ENCODE measurements around the gene DHX32. TPM values are rescaled to one million over a fixed set of nuclear protein-coding genes. Genes with fewer than 3 reads are reported as not detected.
"Not testable (repeated sequence)": the region's sequence is repeated elsewhere in the genome, so short reads cannot be mapped to it uniquely, and the experiment has no call there.

DHX32 gene
- total RNA-seq (2014; rRNA removed; shearing (Covaris generic); ENCODE audit: low replicate concordance) = not detected in 2 replicates

GRCh38 chr10:125881192-125881591 is at the start of gene DHX32:
DHX32 (minus strand) TSS chr10:125881292; CDS start chr10:125880824, 468 bp downstream.
- no peaks in the 10 kb centered on the region for H3K9me3 ChIP-seq (ENCODE audit: low read length)
- no peak within 1 kb of the TSS for H2AFZ ChIP-seq (ENCODE audit: low read length)
- no peaks in the 10 kb centered on the region for H3K27me3 ChIP-seq (ENCODE audit: low read length)
- no peaks in the 10 kb centered on the region for H3K9me2 ChIP-seq (replicated peaks; ENCODE audit: insufficient read depth, low read length)
- no peak within 1 kb of the TSS for H3K9ac ChIP-seq (ENCODE audit: low read length)
- no peak within 1 kb of the TSS for H3K4me2 ChIP-seq (ENCODE audit: low read depth, low read length, poor library complexity, severe bottlenecking)
- H4K20me1 ChIP-seq (ENCODE audit: insufficient read depth, low read depth, low read length) = no peaks in the 10 kb centered on the region
- no peak within 1 kb of the TSS for H3K4me3 ChIP-seq (ENCODE audit: low read length)
- no peaks in the 10 kb centered on the region for H3K4me1 ChIP-seq (ENCODE audit: low read length)
- no peaks in the 10 kb centered on the region for H3K36me3 ChIP-seq (ENCODE audit: insufficient read depth, low read length)
- no peak for DNase-seq
- H3K27ac ChIP-seq (ENCODE audit: low read length) = no peak within 1 kb of the TSS
- H3K79me2 ChIP-seq (ENCODE audit: low read length) = no peaks in the 10 kb centered on the region

- Histone ChIP-seq H3K9me3 (ENCODE audit: low read length) (no peaks in the 10 kb centered on the region), H3K9ac (ENCODE audit: low read length) (no peak overlapping the region), H2AFZ (ENCODE audit: low read length) (no peak overlapping the region), H3K27me3 (ENCODE audit: low read length) (no peaks in the 10 kb centered on the region), H3K4me1 (ENCODE audit: low read length) (no peaks in the 10 kb centered on the region), H3K4me2 (ENCODE audit: low read depth, low read length, poor library complexity, severe bottlenecking) (no peak overlapping the region), H3K27ac (ENCODE audit: low read length) (no peak overlapping the region), H3K4me3 (ENCODE audit: low read length) (no peak overlapping the region), H3K36me3 (ENCODE audit: insufficient read depth, low read length) (no peaks in the 10 kb centered on the region), H3K79me2 (ENCODE audit: low read length) (no peaks in the 10 kb centered on the region), H4K20me1 (ENCODE audit: insufficient read depth, low read depth, low read length) (no peaks in the 10 kb centered on the region), H3K9me2 (replicated peaks; ENCODE audit: insufficient read depth, low read length) (no peaks in the 10 kb centered on the region)
- DNase-seq = no peak
Observed at GRCh38 chr10:125929618-125930017, 48.5 kb upstream of the DHX32 start.

- H3K4me2 ChIP-seq (ENCODE audit: low read depth, low read length, poor library complexity, severe bottlenecking) = no peak overlapping the region
- H3K79me2 ChIP-seq (ENCODE audit: low read length) = no peaks in the 10 kb centered on the region
- H3K27me3 ChIP-seq (ENCODE audit: low read length) = no peaks in the 10 kb centered on the region
- no peaks in the 10 kb centered on the region for H3K9me2 ChIP-seq (replicated peaks; ENCODE audit: insufficient read depth, low read length)
- H3K36me3 ChIP-seq (ENCODE audit: insufficient read depth, low read length) = no peaks in the 10 kb centered on the region
- H3K9me3 ChIP-seq (ENCODE audit: low read length) = no peaks in the 10 kb centered on the region
- DNase-seq = no peak
- no peak overlapping the region for H3K27ac ChIP-seq (ENCODE audit: low read length)
- no peak overlapping the region for H3K9ac ChIP-seq (ENCODE audit: low read length)
- H2AFZ ChIP-seq (ENCODE audit: low read length) = no peak overlapping the region
- H4K20me1 ChIP-seq (ENCODE audit: insufficient read depth, low read depth, low read length) = no peaks in the 10 kb centered on the region
- no peak overlapping the region for H3K4me3 ChIP-seq (ENCODE audit: low read length)
- no peaks in the 10 kb centered on the region for H3K4me1 ChIP-seq (ENCODE audit: low read length)
Observed at GRCh38 chr10:125928928-125929585, 48.0 kb upstream of the DHX32 start.

GRCh38 chr10:125927265-125927664 is 46.2 kb upstream of the DHX32 start:
- H3K4me3 ChIP-seq (ENCODE audit: low read length); H3K27me3 ChIP-seq (ENCODE audit: low read length); H3K9me2 ChIP-seq (replicated peaks; ENCODE audit: insufficient read depth, low read length); H3K27ac ChIP-seq (ENCODE audit: low read length); H3K36me3 ChIP-seq (ENCODE audit: insufficient read depth, low read length); H2AFZ ChIP-seq (ENCODE audit: low read length); H4K20me1 ChIP-seq (ENCODE audit: insufficient read depth, low read depth, low read length); H3K4me1 ChIP-seq (ENCODE audit: low read length); H3K9me3 ChIP-seq (ENCODE audit: low read length); H3K9ac ChIP-seq (ENCODE audit: low read length); DNase-seq; H3K4me2 ChIP-seq (ENCODE audit: low read depth, low read length, poor library complexity, severe bottlenecking); H3K79me2 ChIP-seq (ENCODE audit: low read length): not testable (repeated sequence)

- Histone ChIP-seq H3K4me3 (ENCODE audit: low read length) (no peak overlapping the region), H3K4me2 (ENCODE audit: low read depth, low read length, poor library complexity, severe bottlenecking) (no peak overlapping the region), H3K27me3 (ENCODE audit: low read length) (no peaks in the 10 kb centered on the region), H3K9me3 (ENCODE audit: low read length) (no peaks in the 10 kb centered on the region), H2AFZ (ENCODE audit: low read length) (no peak overlapping the region), H3K9ac (ENCODE audit: low read length) (no peak overlapping the region), H3K27ac (ENCODE audit: low read length) (no peak overlapping the region), H3K4me1 (ENCODE audit: low read length) (no peaks in the 10 kb centered on the region), H3K79me2 (ENCODE audit: low read length) (no peaks in the 10 kb centered on the region), H3K36me3 (ENCODE audit: insufficient read depth, low read length) (no peaks in the 10 kb centered on the region), H4K20me1 (ENCODE audit: insufficient read depth, low read depth, low read length) (no peaks in the 10 kb centered on the region), H3K9me2 (replicated peaks; ENCODE audit: insufficient read depth, low read length) (no peaks in the 10 kb centered on the region)
- DNase-seq = no peak
Observed at GRCh38 chr10:125926247-125926646, 45.2 kb upstream of the DHX32 start.

- H3K4me3 ChIP-seq (ENCODE audit: low read length) = no peak overlapping the region
- H3K4me1 ChIP-seq (ENCODE audit: low read length) = no peaks in the 10 kb centered on the region
- no peaks in the 10 kb centered on the region for H4K20me1 ChIP-seq (ENCODE audit: insufficient read depth, low read depth, low read length)
- DNase-seq = no peak
- H3K9me2 ChIP-seq (replicated peaks; ENCODE audit: insufficient read depth, low read length) = no peaks in the 10 kb centered on the region
- no peak overlapping the region for H3K4me2 ChIP-seq (ENCODE audit: low read depth, low read length, poor library complexity, severe bottlenecking)
- H3K27me3 ChIP-seq (ENCODE audit: low read length) = no peaks in the 10 kb centered on the region
- H3K27ac ChIP-seq (ENCODE audit: low read length) = no peak overlapping the region
- H3K9me3 ChIP-seq (ENCODE audit: low read length) = no peaks in the 10 kb centered on the region
- H2AFZ ChIP-seq (ENCODE audit: low read length) = no peak overlapping the region
- H3K9ac ChIP-seq (ENCODE audit: low read length) = no peak overlapping the region
- H3K79me2 ChIP-seq (ENCODE audit: low read length) = no peaks in the 10 kb centered on the region
- no peaks in the 10 kb centered on the region for H3K36me3 ChIP-seq (ENCODE audit: insufficient read depth, low read length)
Observed at GRCh38 chr10:125925262-125925834, 44.3 kb upstream of the DHX32 start.

GRCh38 chr10:125921643-125922306 is 40.7 kb upstream of the DHX32 start:
- not testable (repeated sequence) for H3K27me3 ChIP-seq (ENCODE audit: low read length)

GRCh38 chr10:125917704-125918361 is 36.7 kb upstream of the DHX32 start:
- H3K9me3 ChIP-seq (ENCODE audit: low read length); H3K27me3 ChIP-seq (ENCODE audit: low read length); H3K36me3 ChIP-seq (ENCODE audit: insufficient read depth, low read length); DNase-seq; H3K27ac ChIP-seq (ENCODE audit: low read length); H3K4me1 ChIP-seq (ENCODE audit: low read length); H2AFZ ChIP-seq (ENCODE audit: low read length); H4K20me1 ChIP-seq (ENCODE audit: insufficient read depth, low read depth, low read length); H3K79me2 ChIP-seq (ENCODE audit: low read length); H3K4me3 ChIP-seq (ENCODE audit: low read length); H3K4me2 ChIP-seq (ENCODE audit: low read depth, low read length, poor library complexity, severe bottlenecking); H3K9ac ChIP-seq (ENCODE audit: low read length); H3K9me2 ChIP-seq (replicated peaks; ENCODE audit: insufficient read depth, low read length): not testable (repeated sequence)

More at GRCh38 chr10:125921643-125922306, 40.7 kb upstream of the DHX32 start:
- H3K4me1 ChIP-seq (ENCODE audit: low read length); DNase-seq; H3K36me3 ChIP-seq (ENCODE audit: insufficient read depth, low read length); H3K9me2 ChIP-seq (replicated peaks; ENCODE audit: insufficient read depth, low read length); H2AFZ ChIP-seq (ENCODE audit: low read length); H3K4me2 ChIP-seq (ENCODE audit: low read depth, low read length, poor library complexity, severe bottlenecking); H3K9ac ChIP-seq (ENCODE audit: low read length); H3K9me3 ChIP-seq (ENCODE audit: low read length); H4K20me1 ChIP-seq (ENCODE audit: insufficient read depth, low read depth, low read length); H3K79me2 ChIP-seq (ENCODE audit: low read length); H3K4me3 ChIP-seq (ENCODE audit: low read length); H3K27ac ChIP-seq (ENCODE audit: low read length): not testable (repeated sequence)

Data from Karpas-422 (cell line).